NOMO-1 (cell line): ENCODE measurements around the gene MRPL39.

Experiments
- DNase-seq, 2 experiments: peaks; one replicate each; lab custom pipeline; 2025; ENCODE audit not compliant: unreplicated experiment in 2 of 2; lab: John Stamatoyannopoulos, UW

The MRPL39 gene

DNA sequence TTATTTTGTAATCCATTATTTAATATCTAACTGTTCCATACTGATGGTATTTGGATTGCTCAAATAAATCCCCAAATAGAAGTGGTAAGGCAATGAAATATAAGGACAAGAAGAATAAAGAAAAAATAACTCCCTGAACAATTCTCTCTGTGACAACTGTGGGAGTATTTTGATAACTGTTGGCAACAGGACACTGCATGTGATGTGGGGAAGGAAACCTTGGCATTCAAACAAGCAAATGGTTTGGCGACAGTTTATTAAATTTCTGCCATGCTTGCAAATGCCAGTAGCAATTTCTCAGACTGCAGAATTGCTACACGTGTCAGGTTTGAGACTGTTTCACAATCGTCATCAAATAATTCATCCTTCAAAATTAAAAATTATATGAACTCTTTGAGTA, 8.6 kb upstream of the MRPL39 start:
- DNase-seq, result no peak

DNA sequence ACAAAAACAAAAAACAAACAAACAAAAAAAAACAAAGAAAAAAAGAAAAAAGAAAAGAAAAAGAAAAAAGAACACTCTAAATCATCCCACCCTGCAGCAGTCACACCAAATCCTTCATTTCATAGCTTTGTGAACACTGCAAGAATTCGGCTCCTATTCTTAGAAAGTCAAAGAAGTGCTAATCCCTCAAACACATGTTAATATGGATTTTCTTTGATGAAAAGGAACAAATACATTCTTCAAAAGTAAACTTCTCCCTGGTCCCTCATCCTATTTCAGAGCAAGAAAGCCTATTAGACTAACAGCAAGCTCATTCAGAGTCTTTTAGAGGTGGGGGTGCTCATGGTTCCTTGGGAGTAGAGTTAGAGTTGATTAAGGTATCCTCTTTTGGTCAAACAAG, 7.2 kb upstream of the MRPL39 start:
- no peak for DNase-seq

DNA sequence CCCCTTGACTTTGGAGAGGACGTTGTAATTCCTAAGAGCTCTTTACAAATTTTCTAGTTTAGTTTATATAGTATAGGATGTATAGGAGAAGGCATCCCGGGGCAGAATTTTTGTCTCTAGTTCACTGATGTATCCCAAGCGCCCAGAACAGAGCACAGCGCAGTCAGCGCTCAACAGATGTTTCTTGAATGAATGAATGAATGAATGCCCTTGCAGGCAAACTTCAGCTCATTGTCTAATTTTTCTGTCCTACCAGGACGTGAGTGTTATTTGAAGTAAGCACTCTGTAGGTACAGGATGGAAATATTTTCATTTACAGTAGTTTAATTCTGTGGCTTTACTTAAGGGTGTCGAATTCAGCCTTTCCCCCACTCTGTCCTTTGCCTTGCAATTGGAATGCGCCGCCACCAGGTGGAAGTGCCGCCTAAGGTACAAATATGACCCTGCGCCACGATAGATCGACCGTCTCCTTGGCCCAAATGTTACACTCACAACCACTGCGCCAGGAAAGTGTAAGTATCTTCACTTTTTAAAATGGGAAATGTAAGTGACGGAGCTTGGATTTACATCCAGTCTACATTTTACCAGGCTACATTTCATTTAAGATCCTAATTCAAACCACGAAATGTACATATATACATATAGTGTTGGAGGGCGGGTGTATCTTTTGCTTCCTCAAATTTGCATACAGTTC, 910 bp upstream of the MRPL39 start:
- peak; percentile 64 to 85 for DNase-seq

DNA sequence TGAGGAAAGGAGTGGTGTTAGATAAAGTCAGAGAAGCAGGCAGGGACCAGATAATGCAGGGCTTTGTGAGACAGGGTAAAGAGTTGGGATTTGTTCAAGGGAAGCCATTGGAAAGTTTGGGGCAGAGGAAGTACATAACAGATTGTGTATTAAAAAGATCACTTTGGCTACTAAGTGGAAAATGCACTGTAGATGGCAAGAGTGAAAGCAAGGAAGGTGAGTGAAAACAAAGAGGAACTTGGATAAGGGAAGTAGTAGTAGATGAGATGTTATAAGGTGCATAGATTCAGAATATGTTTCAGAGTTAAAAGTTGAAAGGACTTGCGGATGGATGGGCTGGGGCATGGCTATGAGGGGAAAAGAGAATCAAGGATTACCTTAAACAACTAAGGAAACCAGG, 17.4 kb downstream of the MRPL39 start:
- DNase-seq, result peak in 1 of 2 experiments; percentile 10

DNA sequence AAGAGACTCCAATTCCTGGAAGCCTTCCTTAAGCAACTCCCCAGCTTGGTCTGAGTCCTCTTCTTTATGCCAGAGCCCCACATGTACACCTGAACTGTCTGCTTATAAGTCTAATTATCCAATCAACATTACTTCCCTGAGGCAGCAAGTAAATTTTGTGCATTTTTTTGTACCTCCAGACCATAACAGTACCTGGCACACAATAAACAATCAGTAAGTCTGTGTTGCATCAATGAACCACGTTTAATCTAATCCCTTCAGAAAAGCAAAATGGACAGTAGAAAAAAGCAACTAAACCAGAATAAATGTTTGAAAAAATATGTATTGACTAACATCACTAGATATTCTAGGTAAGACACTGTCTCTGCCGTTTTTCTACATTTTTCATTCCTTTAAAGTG, 20.5 kb downstream of the MRPL39 start:
- DNase-seq, result no peak

DNA sequence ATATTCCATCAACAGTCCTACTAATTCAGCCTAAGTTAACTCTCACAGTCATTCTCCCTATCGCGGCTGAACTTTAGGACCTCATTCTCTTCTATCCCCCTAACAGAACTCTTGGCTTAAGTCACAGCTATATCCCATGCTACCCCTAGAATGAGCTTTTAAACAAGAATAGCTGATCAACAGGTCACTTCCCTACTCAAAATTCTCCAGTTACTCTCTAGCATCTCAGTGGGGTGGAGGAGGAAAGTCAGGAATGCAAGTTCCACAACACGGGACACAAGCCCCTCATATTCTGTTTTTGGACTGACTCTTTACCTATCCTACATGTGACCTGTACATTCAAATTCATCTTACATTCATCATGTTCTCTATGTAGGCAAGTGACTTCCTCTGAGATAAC, 21.0 kb downstream of the MRPL39 start:
- no peak for DNase-seq

DNA sequence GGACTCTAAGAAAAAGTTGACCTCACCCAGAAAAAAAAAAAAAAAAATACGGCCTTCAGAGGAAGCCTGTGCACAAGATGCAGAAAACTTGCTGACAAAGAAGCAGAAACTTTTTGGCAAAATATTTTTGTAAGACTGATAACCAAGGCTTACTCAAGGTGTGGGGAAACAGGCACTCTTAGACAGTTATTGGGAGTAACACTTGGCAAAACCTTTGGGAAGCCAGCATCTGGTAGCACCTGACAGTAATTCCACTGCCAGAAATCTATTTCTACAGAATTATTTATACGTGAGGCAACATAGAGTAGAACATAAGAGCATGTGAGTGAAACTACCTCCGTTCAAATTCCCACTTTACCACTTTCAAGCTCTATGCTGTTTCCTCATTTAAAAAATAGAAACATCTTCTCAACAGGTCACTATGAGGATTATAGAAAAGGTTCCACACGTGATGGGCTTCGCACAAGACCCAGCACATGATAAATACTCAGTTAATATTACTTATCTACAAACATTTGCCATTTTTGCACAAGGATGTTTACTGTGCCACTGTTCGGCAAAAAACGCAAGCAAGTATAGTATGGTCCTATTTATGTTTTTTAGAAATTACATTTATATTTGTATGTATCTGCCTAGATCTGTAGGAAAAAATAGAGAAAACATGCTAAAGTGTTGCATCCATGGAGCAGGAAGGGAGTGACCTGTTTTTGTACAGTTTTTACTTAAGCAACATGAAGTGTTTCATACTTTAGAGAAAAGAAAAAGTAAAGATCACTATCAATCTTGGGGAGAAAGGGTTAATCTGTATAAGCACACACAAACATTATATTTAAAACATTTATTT, 22.2 kb downstream of the MRPL39 start:
- no peak for DNase-seq

DNA sequence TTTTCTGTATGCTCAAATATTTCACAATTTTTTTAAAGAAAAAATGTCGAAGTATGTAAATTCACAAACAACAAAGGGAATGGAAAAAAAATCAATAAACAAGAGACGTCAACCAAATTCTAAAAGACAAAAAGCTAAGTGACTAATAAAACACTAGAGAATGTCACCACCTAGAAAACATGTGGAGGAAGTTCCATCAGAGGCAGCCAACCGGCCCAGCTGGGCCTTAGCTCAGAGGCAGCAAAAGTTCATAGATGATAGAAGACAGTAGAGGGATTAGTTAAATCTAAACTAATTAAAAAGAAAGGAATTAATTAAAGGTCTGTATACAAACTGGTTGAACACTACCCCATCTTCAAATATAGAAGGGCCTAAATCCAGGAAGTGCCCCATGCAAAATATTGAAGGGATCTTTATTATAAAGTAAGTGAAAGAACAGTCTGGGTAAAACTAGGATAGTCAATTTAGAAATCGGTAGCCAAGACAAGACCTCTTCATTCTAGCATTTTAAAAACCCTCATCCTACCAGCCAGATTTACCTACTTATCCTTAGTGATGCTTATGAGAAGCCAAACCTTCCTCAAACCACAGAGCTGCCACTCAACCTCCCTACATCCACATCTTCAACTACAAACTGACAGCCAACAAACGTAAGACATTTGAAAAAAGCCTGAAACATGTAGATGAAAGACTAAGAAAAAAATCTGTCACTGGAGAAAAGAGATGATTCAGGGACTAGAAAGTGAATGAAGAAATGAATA, 23.7 kb downstream of the MRPL39 start:
- no peak for DNase-seq

DNA sequence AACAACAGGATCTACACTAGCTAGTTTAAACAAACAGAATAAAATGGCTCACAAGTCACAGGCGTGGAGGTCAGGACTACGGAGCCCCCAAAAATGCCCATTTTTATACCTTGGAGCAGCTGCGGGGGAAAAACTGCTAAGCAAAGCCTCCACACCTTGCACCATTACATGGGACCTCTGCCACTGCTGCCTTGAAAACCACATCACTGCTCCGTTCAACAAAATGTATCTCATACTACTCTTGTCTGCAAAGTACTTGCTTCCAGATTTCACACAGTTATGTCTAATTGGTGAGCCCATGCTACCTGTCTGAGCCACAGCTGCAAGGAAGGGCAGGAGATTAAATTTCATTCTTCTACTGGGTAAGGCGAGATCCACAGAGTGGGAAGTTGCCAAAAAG, 24.4 kb downstream of the MRPL39 start:
- no peak for DNase-seq

DNA sequence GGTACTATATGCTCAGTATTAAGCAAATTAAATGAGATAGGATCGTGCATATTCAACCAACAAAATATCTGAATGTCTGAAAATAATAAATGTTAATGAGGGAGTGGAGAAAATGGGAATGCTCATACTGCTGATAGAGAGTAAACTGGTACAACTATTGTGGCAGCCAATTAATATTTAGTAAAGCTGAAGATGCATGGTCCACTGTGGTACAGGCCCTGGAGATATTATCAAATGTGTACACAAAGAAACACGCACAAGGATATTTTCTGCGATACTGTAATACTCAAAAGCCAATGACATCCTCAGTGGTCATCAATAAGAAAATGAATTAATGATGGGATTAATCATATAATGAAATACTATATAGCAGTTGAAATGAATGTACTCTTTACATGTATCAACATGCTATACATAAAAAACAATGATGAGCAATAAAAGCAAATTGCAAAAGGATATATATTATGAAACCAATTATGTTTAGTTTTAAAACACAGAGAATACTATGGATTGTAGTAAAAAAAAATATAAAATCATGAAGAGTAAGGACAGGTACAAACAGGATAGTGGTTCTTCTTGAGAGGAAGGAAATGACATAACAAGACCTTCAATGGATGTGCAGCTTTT, 25.0 kb downstream of the MRPL39 start:
- no peak for DNase-seq

DNA sequence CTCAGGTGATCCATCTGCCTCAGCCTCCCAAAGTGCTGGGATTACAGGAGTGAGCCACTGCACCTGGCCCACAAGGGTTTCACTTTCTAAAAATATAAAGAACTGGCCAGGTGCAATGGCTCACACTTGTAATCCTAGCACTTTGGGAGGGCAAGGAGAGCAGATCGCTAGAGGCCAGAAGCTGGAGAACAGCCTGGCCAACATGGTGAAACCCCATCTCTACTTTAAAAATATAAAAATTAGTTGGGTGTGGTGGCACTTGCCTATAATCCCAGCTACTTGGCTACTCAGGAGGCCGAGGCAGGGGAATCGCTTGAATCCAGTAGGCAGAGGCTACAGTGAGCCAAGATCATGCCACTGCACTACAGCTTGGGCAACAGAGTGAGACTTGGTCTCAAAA, 25.7 kb downstream of the MRPL39 start:
- no peak for DNase-seq

DNA sequence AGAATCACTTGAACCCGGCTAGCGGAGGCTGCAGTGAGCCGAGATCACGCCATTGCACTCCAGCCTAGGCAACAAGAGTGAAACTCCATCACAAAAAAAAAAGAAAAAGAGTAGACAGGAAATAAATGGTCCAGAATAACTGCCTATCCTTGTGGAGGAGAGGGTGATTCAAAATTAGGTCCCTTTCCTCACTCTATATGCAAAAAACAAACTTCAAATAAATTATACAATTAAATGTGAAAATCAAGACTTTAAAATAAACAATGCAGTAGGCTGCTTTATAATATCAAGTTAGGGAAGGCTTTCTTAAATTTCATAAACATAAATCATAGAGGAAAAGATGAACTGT, 26.4 kb downstream of the MRPL39 start:
- no peak for DNase-seq

DNA sequence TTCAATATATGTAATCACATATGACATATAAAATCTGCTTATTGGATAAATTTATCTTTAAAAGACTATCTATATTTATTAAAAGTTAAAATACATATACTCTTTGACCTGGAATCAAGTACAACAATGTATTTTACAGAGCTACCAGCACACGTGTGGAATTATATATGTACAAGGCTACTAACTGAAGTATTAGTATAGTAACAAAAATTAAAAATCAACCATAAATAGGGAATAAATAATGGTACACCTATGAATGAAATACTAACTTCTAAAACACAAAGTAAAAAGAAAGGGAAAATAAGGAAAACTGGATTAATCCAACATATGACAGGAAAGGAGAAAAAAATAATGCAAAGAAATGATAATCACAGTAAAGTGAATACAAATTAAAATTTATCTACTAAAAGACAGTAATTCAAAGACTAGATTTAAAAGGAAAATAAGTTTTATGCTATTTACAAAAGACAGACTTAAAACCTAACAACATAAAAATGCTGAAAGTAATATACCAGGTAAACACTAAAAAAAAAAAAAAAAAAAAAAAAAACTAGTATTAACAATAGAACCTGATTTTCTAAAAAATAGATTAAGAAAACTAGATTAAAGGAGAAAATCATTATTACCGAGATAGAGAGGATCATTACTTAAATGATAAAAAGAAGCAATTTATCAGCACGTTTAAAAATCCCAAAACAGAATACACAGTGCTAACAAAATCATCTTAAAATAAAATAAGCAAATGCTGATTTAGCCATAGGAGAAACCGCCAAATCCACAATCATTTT, 27.9 kb downstream of the MRPL39 start:
- no peak for DNase-seq

DNA sequence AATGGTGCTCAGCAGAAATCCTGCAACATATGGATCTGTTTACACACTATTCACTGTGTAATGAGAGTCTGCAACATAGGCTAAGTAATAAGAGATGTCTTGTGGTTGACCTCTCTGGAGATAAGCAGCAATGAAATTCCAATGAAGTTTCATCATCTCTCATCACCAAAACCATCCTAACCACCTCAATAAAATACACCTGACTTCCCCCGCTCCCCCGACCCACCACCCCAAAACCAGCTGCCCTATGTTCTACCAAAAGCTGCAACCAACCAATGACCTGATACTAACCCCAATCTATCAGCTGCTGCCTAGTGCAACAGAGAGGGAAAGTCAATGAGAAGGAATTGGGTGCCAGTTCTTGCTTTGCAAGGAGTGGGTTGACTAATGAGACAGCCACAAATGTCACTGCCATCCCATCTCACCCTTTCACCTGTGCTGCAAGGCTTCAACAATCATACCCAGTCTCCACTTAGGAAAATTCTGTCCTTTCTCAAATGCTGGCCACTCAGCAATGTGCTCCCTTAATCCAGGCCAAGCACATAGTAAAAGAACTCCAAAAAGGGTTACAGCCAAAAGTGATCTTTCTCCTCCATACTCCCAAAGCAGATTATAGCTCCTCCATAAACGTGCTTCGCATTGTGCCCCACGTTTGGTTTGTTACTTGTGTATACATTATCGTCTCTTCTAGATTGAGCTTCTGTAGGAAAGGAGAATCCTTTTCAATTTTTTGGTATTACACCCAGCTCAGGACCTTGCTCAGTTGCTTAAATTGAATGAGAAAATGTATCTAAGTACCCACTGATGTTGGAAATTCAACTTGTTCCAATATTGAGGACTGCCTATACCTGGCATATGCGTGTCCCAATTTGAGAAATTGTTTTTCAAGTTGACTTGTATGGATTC, 29.0 kb downstream of the MRPL39 start:
- no peak for DNase-seq

DNA sequence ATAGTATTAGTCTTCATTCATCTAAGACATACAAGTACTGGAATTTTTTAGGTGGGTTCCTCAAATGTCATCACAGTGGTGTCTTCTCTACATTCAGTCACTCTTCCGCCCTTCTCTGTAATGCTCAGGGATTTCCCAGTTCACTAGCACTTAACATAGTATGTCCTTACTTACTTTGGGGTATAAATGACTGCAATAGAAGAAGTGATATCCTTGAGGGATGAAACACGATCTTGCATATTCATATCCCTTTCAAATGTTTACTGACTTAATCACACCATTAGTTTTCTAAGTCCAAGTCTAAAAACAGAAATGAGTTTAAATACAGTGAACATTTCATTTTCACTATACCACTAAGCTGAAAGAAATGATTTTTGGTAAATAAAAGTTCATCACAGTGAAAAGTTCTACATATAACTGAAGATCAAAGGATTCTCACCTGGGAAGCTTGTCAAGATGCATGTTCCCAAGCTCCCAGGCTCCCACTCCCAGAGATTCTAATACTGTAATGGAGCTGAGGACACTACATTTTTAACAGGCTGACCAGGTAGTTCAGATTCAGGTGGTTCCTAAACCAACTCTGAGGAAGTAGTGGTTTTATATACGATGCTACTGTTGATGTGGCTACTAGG, 29.7 kb downstream of the MRPL39 start:
- DNase-seq, result no peak

DNA sequence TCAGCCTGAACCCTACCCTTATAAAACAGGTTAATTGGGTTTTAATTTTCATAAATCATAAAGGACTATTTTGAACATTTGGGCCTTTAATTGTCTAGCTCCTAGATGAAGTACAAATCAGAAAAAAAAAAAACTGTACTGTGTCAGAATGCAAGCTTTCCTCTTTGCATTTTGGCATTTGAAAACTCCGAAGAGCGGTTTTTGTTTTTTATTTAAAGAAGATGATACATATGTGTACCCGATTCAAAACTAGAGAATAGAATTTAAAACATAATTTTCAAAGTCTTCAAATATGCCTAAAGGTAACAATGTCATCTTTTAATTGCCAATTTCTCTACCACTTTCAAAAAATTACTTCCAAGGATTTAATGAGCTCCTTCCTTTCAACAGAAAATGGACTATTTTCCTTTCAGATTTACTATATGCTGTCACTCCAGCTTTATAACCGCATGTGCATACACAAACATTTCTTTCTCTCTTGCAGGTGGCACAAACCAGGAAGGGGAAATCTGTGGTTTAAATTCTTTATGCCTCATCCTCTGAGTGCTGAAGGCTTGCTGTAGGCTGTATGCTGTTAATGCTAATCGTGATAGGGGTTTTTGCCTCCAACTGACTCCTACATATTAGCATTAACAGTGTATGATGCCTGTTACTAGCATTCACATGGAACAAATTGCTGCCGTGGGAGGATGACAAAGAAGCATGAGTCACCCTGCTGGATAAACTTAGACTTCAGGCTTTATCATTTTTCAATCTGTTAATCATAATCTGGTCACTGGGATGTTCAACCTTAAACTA, 33.7 kb downstream of the MRPL39 start:
- no peak for DNase-seq

DNA sequence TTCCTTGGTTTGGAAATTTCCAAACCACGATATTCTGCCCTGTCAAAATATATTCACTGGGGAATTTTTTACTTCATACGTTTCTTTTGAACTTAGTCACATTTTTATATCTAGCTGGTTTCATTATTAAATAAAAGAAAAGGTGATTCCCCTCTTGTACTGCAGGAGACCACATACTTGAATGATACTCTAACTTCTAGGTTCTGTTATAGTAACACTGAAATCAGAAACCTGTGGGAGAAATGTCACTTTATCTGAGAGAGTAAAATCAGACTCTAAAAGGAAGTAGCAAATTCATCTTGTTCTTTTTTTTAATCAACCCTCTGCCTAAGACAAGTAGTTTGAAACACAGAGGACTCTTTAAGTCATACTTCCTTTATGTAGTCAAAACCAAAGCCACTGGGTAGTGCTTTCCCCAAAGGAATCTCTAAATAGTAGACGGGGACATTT, 34.4 kb downstream of the MRPL39 start:
- no peak for DNase-seq

DNA sequence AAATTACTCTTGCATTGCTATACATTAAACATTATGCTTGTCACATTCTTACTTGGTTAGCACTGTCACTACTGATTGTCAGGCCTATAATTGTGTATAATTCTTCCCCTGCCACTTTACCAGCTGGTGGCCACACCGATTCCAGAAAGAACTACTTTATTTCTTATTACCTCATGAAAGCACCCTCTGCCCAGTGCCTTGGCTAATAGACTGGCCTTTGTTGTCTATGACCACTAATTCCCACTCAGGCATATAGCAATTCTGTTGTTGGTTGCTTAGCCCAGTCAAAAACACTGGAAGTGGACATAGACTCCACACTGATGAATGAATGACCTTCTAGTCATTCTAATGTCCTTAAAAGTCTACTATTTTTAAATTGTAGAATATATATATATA, 35.6 kb downstream of the MRPL39 start:
- no peak for DNase-seq
